WTC11 (cell line): ENCODE results near the gene EMX2. TPM values are rescaled to one million over a fixed set of nuclear protein-coding genes. Genes with fewer than 3 reads are reported as not detected.

Experiments used
- ATAC-seq: fragments of 200-7000 bp; cut with Tn5 transposase; 2 replicates; pipeline ENCODE4 v1.10.0; 2021; ENCODE audit warnings: mild to moderate bottlenecking, moderate library complexity
- CTCF ChIA-PET: fragments of 300-600 bp; sonication (Branson Sonifier 250); formaldehyde crosslinking; loops from one replicate; lab custom pipeline; 2021; ENCODE audit warnings: antibody characterized with exemption; lab: Charles Lee
- POLR2A ChIA-PET: fragments of 350-600 bp; sonication (Branson Sonifier 250); formaldehyde crosslinking; loops from one replicate; lab custom pipeline; 2021; ENCODE audit warnings: antibody characterized with exemption; lab: Charles Lee
- DNase-seq: peaks from one replicate; pipeline ENCODE4 v3.0.0; 2021; ENCODE audit warnings: low spot score
- H3K27ac Mint-ChIP-seq: 2 replicates; pipeline ENCODE4 v1.8.0; 2021; ENCODE audit warnings: mixed read lengths
- H3K27me3 Mint-ChIP-seq: 2 replicates; pipeline ENCODE4 v1.8.0; 2021; ENCODE audit warnings: low read depth, mild to moderate bottlenecking, moderate library complexity, mixed read lengths
- H3K36me3 Mint-ChIP-seq: 2 replicates; pipeline ENCODE4 v1.8.0; 2021; ENCODE audit warnings: mixed read lengths
- H3K4me1 Mint-ChIP-seq: 2 replicates; pipeline ENCODE4 v1.8.0; 2022; ENCODE audit warnings: mixed read lengths
- H3K4me3 Mint-ChIP-seq: 2 replicates; pipeline ENCODE4 v1.8.0; 2021; ENCODE audit warnings: mild to moderate bottlenecking, moderate library complexity, mixed read lengths
- H3K9me3 Mint-ChIP-seq: 2 replicates; pipeline ENCODE4 v1.8.0; 2021; ENCODE audit warnings: mixed read lengths
- ATF1 ChIP-seq: sonication (generic); formaldehyde crosslinking; IDR thresholded peaks from 2 replicates; pipeline ENCODE4 v1.8.1; 2023; ENCODE audit warnings: mild to moderate bottlenecking, moderate library complexity, missing genetic modification reagents
- E2F1 ChIP-seq: sonication (generic); formaldehyde crosslinking; IDR thresholded peaks from 2 replicates; pipeline ENCODE4 v1.8.0; 2022; ENCODE audit warnings: mild to moderate bottlenecking, missing genetic modification reagents
- FOXP1 ChIP-seq: sonication (generic); formaldehyde crosslinking; IDR thresholded peaks from 2 replicates; pipeline ENCODE4 v1.8.0; 2022; ENCODE audit warnings: missing genetic modification reagents, mild to moderate bottlenecking, moderate library complexity, borderline replicate concordance
- HMGXB4 ChIP-seq: sonication (generic); formaldehyde crosslinking; IDR thresholded peaks from 2 replicates; pipeline ENCODE4 v1.8.1; 2023; ENCODE audit warnings: mild to moderate bottlenecking, moderate library complexity, missing genetic modification reagents
- JAZF1 ChIP-seq: fragments of 250-450 bp; sonication (Bioruptor Pico); IDR thresholded peaks from 2 replicates; pipeline ENCODE4 v1.9.0; 2021; ENCODE audit warnings: moderate library complexity, mild to moderate bottlenecking, inconsistent platforms
- JUN ChIP-seq: sonication (generic); formaldehyde crosslinking; IDR thresholded peaks from 2 replicates; pipeline ENCODE4 v1.8.0; 2023; ENCODE audit warnings: mild to moderate bottlenecking, missing genetic modification reagents
- NFE2L1 ChIP-seq: sonication (generic); formaldehyde crosslinking; IDR thresholded peaks from 2 replicates; pipeline ENCODE4 v1.8.1; 2023; ENCODE audit warnings: missing genetic modification reagents
- OVOL2 ChIP-seq: fragments of 250-450 bp; sonication (Bioruptor Pico); IDR thresholded peaks from 2 replicates; pipeline ENCODE4 v1.9.0; 2021; ENCODE audit warnings: mild to moderate bottlenecking, borderline replicate concordance
- SOX15 ChIP-seq: fragments of 250-450 bp; sonication (Bioruptor Pico); IDR thresholded peaks from 2 replicates; pipeline ENCODE4 v1.9.0; 2021; ENCODE audit warnings: mild to moderate bottlenecking
- SP1 ChIP-seq: sonication (generic); formaldehyde crosslinking; conservative IDR thresholded peaks from 2 replicates; pipeline ENCODE4 v1.8.1; 2022; ENCODE audit warnings: missing genetic modification reagents
- USF1 ChIP-seq: sonication (generic); formaldehyde crosslinking; IDR thresholded peaks from 2 replicates; pipeline ENCODE4 v1.8.0; 2022; ENCODE audit warnings: mild to moderate bottlenecking, missing genetic modification reagents
- ZNF121 ChIP-seq: sonication (generic); formaldehyde crosslinking; IDR thresholded peaks from 2 replicates; pipeline ENCODE4 v1.8.0; 2023; ENCODE audit warnings: missing genetic modification reagents
- ZNF396 ChIP-seq: fragments of 250-450 bp; sonication (Bioruptor Pico); IDR thresholded peaks from 2 replicates; pipeline ENCODE4 v1.8.0; 2021; ENCODE audit warnings: mild to moderate bottlenecking, moderate library complexity, borderline replicate concordance
- ZNF512 ChIP-seq: sonication (generic); formaldehyde crosslinking; IDR thresholded peaks from 2 replicates; pipeline ENCODE4 v1.8.1; 2022; ENCODE audit warnings: missing genetic modification reagents, borderline replicate concordance
- ZSCAN18 ChIP-seq: fragments of 250-450 bp; sonication (Bioruptor Pico); IDR thresholded peaks from 2 replicates; pipeline ENCODE4 v2.1.2; 2022; ENCODE audit warnings: mild to moderate bottlenecking, moderate library complexity
- total RNA-seq: library from RNA; stranded (reverse); gene quantifications from 3 replicates; pipeline ENCODE4 v1.2.3, GENCODE V29; 2021
- TF ChIP-seq, protein P1 (sequence below): sonication (generic); formaldehyde crosslinking; IDR thresholded peaks from 2 replicates; pipeline ENCODE4 v1.8.1; 2023; ENCODE audit warnings: mild to moderate bottlenecking, missing genetic modification reagents
- TF ChIP-seq, protein P2 (sequence below): sonication (generic); formaldehyde crosslinking; IDR thresholded peaks from 2 replicates; pipeline ENCODE4 v1.8.1; 2023; ENCODE audit warnings: mild to moderate bottlenecking, missing genetic modification reagents, borderline replicate concordance

Gene EMX2
- total RNA-seq, 1 experiment from 2014 or later: not detected

DNA sequence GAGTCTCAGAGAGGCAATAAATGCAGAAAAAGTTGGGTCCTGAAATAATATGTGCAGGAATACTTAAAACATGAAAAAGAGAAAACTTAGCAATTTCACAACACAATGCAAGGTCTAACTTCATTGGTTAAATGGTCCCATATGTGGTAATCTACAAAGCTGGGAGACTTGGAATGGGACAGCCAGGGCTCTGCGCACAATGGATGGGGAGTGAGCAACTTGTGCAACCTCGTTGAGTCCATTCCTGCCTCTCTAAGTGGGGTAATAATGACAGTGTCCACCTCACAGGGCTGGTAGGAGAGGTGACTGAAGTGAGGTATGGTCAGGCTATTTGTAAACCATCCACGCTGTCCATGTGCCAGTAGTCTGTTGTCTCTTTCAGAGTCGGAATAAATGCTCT lies 11.8 kb upstream of the EMX2 start (continued):
- no peak for TF ChIP-seq ZSCAN18 (CRISPR knock-in tag)
- no peak for TF ChIP-seq SP1 (CRISPR knock-in tag)
- TF ChIP-seq ZNF512 (CRISPR knock-in tag): no peak

GRCh38 chr10:117531371-117532002 lies 11.1 kb upstream of the EMX2 start:
- ATAC-seq: no peak
- H3K4me1 Mint-ChIP-seq: peaks cover 26% of the 10 kb centered on the region
- H3K4me3 Mint-ChIP-seq: no peak overlapping the region
- no peak overlapping the region for H3K27ac Mint-ChIP-seq
- peaks cover 96% of the 10 kb centered on the region for H3K27me3 Mint-ChIP-seq
- CTCF ChIA-PET: interaction anchor here (1.3 to 3.8 kb wide), 3 partner anchors 12 to 88 kb away, joined by 3 to 22 read pairs (median 4); no protein-coding TSS in a partner anchor
- POLR2A ChIA-PET: no interaction called here
- TF ChIP-seq ZSCAN18 (CRISPR knock-in tag) (no peak), USF1 (no peak), JUN (CRISPR knock-in tag) (no peak), HMGXB4 (CRISPR knock-in tag) (no peak)
- DNase-seq: no peak
- H3K9me3 Mint-ChIP-seq: no peaks in the 10 kb centered on the region
- H3K36me3 Mint-ChIP-seq: no peaks in the 10 kb centered on the region

DNA sequence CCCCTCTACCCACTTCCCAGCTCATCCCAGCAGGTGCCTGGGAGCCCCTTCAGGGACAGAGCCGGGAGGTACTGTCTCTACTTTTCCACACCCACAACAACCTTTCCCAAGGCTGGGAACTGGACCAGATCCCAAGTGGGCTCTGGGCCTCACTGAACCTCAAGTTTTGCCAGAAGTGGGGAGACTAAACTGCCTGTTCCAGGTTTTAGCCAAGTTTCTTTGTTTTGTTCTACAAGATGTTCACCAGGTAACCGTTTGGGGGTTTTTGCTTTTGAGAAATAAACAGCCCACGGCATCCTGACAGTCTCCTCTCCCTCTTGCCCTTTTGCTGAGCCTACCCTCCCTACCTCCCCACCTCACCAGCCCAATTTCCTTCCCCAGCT lies 10.6 kb upstream of the EMX2 start:
- Mint-ChIP-seq H3K9me3 (no peaks in the 10 kb centered on the region), H3K27me3 (peaks cover 98% of the 10 kb centered on the region), H3K27ac (no peak overlapping the region), H3K4me3 (no peak overlapping the region), H3K36me3 (no peaks in the 10 kb centered on the region), H3K4me1 (peaks cover 26% of the 10 kb centered on the region)
- no peak for ATAC-seq
- POLR2A ChIA-PET: no interaction called here
- no peak for DNase-seq
- CTCF ChIA-PET: interaction anchor here (1.3 to 3.8 kb wide), 3 partner anchors 12 to 89 kb away, joined by 3 to 22 read pairs (median 4); no protein-coding TSS in a partner anchor
- TF ChIP-seq FOXP1 (CRISPR knock-in tag) (no peak), ZNF121 (no peak), OVOL2 (no peak), ATF1 (CRISPR knock-in tag) (no peak), E2F1 (CRISPR knock-in tag) (no peak), NFE2L1 (no peak), ZNF396 (no peak), SOX15 (CRISPR knock-in tag) (no peak), JAZF1 (CRISPR knock-in tag) (no peak)
- TF ChIP-seq, protein P1, sequence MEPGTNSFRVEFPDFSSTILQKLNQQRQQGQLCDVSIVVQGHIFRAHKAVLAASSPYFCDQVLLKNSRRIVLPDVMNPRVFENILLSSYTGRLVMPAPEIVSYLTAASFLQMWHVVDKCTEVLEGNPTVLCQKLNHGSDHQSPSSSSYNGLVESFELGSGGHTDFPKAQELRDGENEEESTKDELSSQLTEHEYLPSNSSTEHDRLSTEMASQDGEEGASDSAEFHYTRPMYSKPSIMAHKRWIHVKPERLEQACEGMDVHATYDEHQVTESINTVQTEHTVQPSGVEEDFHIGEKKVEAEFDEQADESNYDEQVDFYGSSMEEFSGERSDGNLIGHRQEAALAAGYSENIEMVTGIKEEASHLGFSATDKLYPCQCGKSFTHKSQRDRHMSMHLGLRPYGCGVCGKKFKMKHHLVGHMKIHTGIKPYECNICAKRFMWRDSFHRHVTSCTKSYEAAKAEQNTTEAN (CRISPR knock-in tag): no peak
- TF ChIP-seq, protein P2, sequence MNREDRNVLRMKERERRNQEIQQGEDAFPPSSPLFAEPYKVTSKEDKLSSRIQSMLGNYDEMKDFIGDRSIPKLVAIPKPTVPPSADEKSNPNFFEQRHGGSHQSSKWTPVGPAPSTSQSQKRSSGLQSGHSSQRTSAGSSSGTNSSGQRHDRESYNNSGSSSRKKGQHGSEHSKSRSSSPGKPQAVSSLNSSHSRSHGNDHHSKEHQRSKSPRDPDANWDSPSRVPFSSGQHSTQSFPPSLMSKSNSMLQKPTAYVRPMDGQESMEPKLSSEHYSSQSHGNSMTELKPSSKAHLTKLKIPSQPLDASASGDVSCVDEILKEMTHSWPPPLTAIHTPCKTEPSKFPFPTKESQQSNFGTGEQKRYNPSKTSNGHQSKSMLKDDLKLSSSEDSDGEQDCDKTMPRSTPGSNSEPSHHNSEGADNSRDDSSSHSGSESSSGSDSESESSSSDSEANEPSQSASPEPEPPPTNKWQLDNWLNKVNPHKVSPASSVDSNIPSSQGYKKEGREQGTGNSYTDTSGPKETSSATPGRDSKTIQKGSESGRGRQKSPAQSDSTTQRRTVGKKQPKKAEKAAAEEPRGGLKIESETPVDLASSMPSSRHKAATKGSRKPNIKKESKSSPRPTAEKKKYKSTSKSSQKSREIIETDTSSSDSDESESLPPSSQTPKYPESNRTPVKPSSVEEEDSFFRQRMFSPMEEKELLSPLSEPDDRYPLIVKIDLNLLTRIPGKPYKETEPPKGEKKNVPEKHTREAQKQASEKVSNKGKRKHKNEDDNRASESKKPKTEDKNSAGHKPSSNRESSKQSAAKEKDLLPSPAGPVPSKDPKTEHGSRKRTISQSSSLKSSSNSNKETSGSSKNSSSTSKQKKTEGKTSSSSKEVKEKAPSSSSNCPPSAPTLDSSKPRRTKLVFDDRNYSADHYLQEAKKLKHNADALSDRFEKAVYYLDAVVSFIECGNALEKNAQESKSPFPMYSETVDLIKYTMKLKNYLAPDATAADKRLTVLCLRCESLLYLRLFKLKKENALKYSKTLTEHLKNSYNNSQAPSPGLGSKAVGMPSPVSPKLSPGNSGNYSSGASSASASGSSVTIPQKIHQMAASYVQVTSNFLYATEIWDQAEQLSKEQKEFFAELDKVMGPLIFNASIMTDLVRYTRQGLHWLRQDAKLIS (CRISPR knock-in tag): no peak
